SK-N-SH (cell line): ENCODE measurements around the gene VAMP5.

Experiments used
- ELF1 ChIP-seq: IDR thresholded peaks from 2 replicates; pipeline ENCODE4 v1.4.0; 2012
- EP300 ChIP-seq, 2 experiments: IDR thresholded peaks; 2 replicates each; pipeline versions ENCODE4 v1.4.0 to v1.6.1; 2012; ENCODE audit warnings: borderline replicate concordance in 1 of 2, low read depth in 1 of 2, low read length in 1 of 2
- EZH2phosphoT487 ChIP-seq: fragments of 200-600 bp; sonication (generic); IDR thresholded peaks from 2 replicates; pipeline ENCODE4 v1.6.1; 2017; ENCODE audit warnings: low read depth, mixed run types, mild to moderate bottlenecking, antibody characterized with exemption, moderate library complexity, borderline replicate concordance
- FOSL2 ChIP-seq: IDR thresholded peaks from 2 replicates; pipeline ENCODE4 v1.4.0; 2012; ENCODE audit warnings: low read depth, mild to moderate bottlenecking, moderate library complexity, borderline replicate concordance
- FOXJ3 ChIP-seq: sonication (generic); formaldehyde crosslinking; IDR thresholded peaks from 2 replicates; pipeline ENCODE4 v1.5.1; 2020; ENCODE audit warnings: mild to moderate bottlenecking, missing genetic modification reagents
- POLR2AphosphoS5 ChIP-seq: IDR thresholded peaks from 2 replicates; pipeline ENCODE4 v1.6.1; 2012; ENCODE audit warnings: low read depth, low read length
- RAD21 ChIP-seq: IDR thresholded peaks from 2 replicates; pipeline ENCODE4 v1.6.1; 2012; ENCODE audit warnings: mild to moderate bottlenecking, low read length
- RCOR1 ChIP-seq: fragments of 150-350 bp; IDR thresholded peaks from 2 replicates; pipeline ENCODE4 v1.6.1; 2017; ENCODE audit warnings: antibody characterized with exemption, low read length
- RXRA ChIP-seq: IDR thresholded peaks from 2 replicates; pipeline ENCODE4 v1.4.0; 2012; ENCODE audit warnings: low read depth, mild to moderate bottlenecking, borderline replicate concordance
- TAF1 ChIP-seq: IDR thresholded peaks from 2 replicates; pipeline ENCODE4 v1.6.1; 2012; ENCODE audit warnings: low read depth, mild to moderate bottlenecking, low read length, moderate library complexity, borderline replicate concordance
- YY1 ChIP-seq: IDR thresholded peaks from 2 replicates; pipeline ENCODE4 v1.4.0; 2012; ENCODE audit warnings: low read depth, mild to moderate bottlenecking
- TF ChIP-seq, protein P1 (sequence below): IDR thresholded peaks from 2 replicates; pipeline ENCODE4 v1.6.1; 2012; ENCODE audit warnings: mild to moderate bottlenecking, low read depth, low read length, moderate library complexity
- TF ChIP-seq, protein P2 (sequence below): fragments of 200-600 bp; sonication (generic); IDR thresholded peaks from 2 replicates; pipeline ENCODE4 v1.6.1; 2017; ENCODE audit warnings: antibody characterized with exemption, mild to moderate bottlenecking, moderate library complexity
- TF ChIP-seq, protein P3 (sequence below): IDR thresholded peaks from 2 replicates; pipeline ENCODE4 v1.4.0; 2012; ENCODE audit warnings: low read depth

DNA sequence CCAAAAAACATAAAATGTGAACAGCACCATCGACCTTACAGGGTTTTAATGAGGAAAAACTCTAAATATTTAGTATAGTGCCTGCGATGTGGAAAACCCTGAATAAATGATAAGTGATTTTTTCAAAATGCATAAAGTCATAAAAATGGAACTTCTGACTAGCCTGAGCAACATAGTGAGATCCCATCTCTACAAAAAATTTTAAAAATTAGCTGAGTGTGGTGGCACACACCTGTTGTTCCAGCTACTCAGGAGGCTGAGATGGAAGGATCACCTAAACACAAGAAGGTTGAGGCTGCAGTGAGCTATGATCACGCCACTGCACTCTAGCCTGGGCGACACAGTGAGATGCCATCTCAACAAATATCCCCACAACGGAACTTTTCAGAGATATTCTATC is 27.1 kb upstream of the VAMP5 start:
- no peak for TF ChIP-seq FOSL2
- TF ChIP-seq, protein P1, sequence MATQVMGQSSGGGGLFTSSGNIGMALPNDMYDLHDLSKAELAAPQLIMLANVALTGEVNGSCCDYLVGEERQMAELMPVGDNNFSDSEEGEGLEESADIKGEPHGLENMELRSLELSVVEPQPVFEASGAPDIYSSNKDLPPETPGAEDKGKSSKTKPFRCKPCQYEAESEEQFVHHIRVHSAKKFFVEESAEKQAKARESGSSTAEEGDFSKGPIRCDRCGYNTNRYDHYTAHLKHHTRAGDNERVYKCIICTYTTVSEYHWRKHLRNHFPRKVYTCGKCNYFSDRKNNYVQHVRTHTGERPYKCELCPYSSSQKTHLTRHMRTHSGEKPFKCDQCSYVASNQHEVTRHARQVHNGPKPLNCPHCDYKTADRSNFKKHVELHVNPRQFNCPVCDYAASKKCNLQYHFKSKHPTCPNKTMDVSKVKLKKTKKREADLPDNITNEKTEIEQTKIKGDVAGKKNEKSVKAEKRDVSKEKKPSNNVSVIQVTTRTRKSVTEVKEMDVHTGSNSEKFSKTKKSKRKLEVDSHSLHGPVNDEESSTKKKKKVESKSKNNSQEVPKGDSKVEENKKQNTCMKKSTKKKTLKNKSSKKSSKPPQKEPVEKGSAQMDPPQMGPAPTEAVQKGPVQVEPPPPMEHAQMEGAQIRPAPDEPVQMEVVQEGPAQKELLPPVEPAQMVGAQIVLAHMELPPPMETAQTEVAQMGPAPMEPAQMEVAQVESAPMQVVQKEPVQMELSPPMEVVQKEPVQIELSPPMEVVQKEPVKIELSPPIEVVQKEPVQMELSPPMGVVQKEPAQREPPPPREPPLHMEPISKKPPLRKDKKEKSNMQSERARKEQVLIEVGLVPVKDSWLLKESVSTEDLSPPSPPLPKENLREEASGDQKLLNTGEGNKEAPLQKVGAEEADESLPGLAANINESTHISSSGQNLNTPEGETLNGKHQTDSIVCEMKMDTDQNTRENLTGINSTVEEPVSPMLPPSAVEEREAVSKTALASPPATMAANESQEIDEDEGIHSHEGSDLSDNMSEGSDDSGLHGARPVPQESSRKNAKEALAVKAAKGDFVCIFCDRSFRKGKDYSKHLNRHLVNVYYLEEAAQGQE, result no peak
- TF ChIP-seq RCOR1, result no peak
- TF ChIP-seq, protein P2, sequence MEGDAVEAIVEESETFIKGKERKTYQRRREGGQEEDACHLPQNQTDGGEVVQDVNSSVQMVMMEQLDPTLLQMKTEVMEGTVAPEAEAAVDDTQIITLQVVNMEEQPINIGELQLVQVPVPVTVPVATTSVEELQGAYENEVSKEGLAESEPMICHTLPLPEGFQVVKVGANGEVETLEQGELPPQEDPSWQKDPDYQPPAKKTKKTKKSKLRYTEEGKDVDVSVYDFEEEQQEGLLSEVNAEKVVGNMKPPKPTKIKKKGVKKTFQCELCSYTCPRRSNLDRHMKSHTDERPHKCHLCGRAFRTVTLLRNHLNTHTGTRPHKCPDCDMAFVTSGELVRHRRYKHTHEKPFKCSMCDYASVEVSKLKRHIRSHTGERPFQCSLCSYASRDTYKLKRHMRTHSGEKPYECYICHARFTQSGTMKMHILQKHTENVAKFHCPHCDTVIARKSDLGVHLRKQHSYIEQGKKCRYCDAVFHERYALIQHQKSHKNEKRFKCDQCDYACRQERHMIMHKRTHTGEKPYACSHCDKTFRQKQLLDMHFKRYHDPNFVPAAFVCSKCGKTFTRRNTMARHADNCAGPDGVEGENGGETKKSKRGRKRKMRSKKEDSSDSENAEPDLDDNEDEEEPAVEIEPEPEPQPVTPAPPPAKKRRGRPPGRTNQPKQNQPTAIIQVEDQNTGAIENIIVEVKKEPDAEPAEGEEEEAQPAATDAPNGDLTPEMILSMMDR, result no peak
- TF ChIP-seq FOXJ3 (CRISPR knock-in tag), result no peak
- TF ChIP-seq TAF1, result no peak
- TF ChIP-seq RAD21, result no peak
- TF ChIP-seq, protein P3, sequence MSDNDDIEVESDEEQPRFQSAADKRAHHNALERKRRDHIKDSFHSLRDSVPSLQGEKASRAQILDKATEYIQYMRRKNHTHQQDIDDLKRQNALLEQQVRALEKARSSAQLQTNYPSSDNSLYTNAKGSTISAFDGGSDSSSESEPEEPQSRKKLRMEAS, result no peak
- no peak for TF ChIP-seq EP300 (IDR thresholded peaks at IDR 0.05; ENCODE audit: borderline replicate concordance in 1 of 2, low read depth in 1 of 2, low read length in 1 of 2)
- no peak for TF ChIP-seq YY1
- TF ChIP-seq POLR2AphosphoS5, result no peak
- TF ChIP-seq RXRA, result no peak
- no peak for TF ChIP-seq EZH2phosphoT487
- no peak for TF ChIP-seq ELF1
